SK-N-SH (cell line): Measurements from ENCODE around the gene RASGEF1C. TPM values are rescaled to one million over a fixed set of nuclear protein-coding genes. Genes with fewer than 3 reads are reported as not detected.

Source experiments
- CTCF ChIA-PET: fragments of 300-600, 350-600 bp; formaldehyde crosslinking; extraction: SDS; loops from one replicate; lab custom pipeline; 2021; lab: Yijun Ruan, JAX
- POLR2A ChIA-PET: fragments of 350-600 bp; sonication (Branson Sonifier 250); formaldehyde crosslinking; extraction: SDS; loops from one replicate; lab custom pipeline; 2020; ENCODE audit warnings: antibody characterized with exemption, inconsistent platforms; lab: Yijun Ruan, JAX
- DNase-seq: peaks from one replicate; pipeline ENCODE4 v3.0.0; 2012
- H2AFZ ChIP-seq: fragments of 200-600 bp; sonication (generic); 2 replicates; pipeline ENCODE4 v1.8.1; 2016; ENCODE audit warnings: antibody characterized with exemption, mild to moderate bottlenecking, low read depth
- H3F3A ChIP-seq: fragments of 200-600 bp; sonication (generic); replicated peaks from 2 replicates; pipeline ENCODE3; 2016; ENCODE audit warnings: antibody characterized with exemption, mild to moderate bottlenecking; ENCODE audit not compliant: insufficient read depth
- H3K27ac ChIP-seq, 2 experiments: fragments of 200-500 bp in 1 of 2; fragments of 200-600 bp in 1 of 2; sonication (Bioruptor generic) in 1 of 2; sonication (generic), shearing (Covaris generic) in 1 of 2; 2 replicates each; pipeline versions ENCODE4 v1.5.1 to v1.6.1; 2014 to 2016; ENCODE audit warnings: low read depth in 2 of 2, inconsistent platforms in 1 of 2, low read length in 1 of 2, mild to moderate bottlenecking in 1 of 2, mixed read lengths in 1 of 2
- H3K27me3 ChIP-seq: fragments of 200-600 bp; sonication (generic), shearing (Covaris generic); 2 replicates; pipeline ENCODE4 v1.6.1; 2016; ENCODE audit warnings: mixed run types; ENCODE audit not compliant: insufficient read depth
- H3K36me3 ChIP-seq, 2 experiments: fragments of 200-500 bp in 1 of 2; fragments of 200-600 bp in 1 of 2; sonication (Bioruptor generic) in 1 of 2; sonication (generic) in 1 of 2; replicated peaks in 1 of 2; 2 replicates each; pipeline versions ENCODE3 to v1.5.1; 2014 to 2016; ENCODE audit warnings: low read length in 1 of 2, mild to moderate bottlenecking in 1 of 2; ENCODE audit not compliant: insufficient read depth in 2 of 2, control insufficient read depth in 1 of 2
- H3K4me1 ChIP-seq, 2 experiments: fragments of 200-500 bp in 1 of 2; fragments of 200-600 bp in 1 of 2; sonication (Bioruptor generic) in 1 of 2; sonication (generic), shearing (Covaris generic) in 1 of 2; 2 replicates each; pipeline versions ENCODE4 v1.5.1 to v1.6.1; 2014 to 2016; ENCODE audit warnings: low read depth in 1 of 2, low read length in 1 of 2, mixed run types in 1 of 2; ENCODE audit not compliant: insufficient read depth in 2 of 2, control insufficient read depth in 1 of 2
- H3K4me2 ChIP-seq: fragments of 200-600 bp; sonication (generic), shearing (Covaris generic); 2 replicates; pipeline ENCODE4 v1.6.1; 2017; ENCODE audit warnings: mixed run types
- H3K4me3 ChIP-seq, 2 experiments: fragments of 200-500 bp in 1 of 2; fragments of 200-600 bp in 1 of 2; sonication (Bioruptor generic) in 1 of 2; sonication (generic), shearing (Covaris generic) in 1 of 2; 2 replicates each; pipeline versions ENCODE4 v1.5.1 to v1.8.1; 2014 to 2016; ENCODE audit warnings: low read depth in 2 of 2, inconsistent platforms in 1 of 2, low read length in 1 of 2, mild to moderate bottlenecking in 1 of 2, mixed read lengths in 1 of 2, moderate library complexity in 1 of 2
- H3K79me2 ChIP-seq: fragments of 200-600 bp; sonication (generic); 2 replicates; pipeline ENCODE4 v1.8.1; 2017; ENCODE audit warnings: mild to moderate bottlenecking; ENCODE audit not compliant: insufficient read depth
- H3K9ac ChIP-seq: fragments of 200-600 bp; sonication (generic); 2 replicates; pipeline ENCODE4 v1.6.1; 2017; ENCODE audit warnings: mixed run types
- H3K9me2 ChIP-seq: fragments of 200-600 bp; sonication (generic); 2 replicates; pipeline ENCODE4 v1.6.1; 2017; ENCODE audit warnings: mixed run types
- H3K9me3 ChIP-seq: fragments of 200-600 bp; sonication (generic); 2 replicates; pipeline ENCODE4 v1.6.1; 2017; ENCODE audit warnings: mixed run types, mild to moderate bottlenecking, moderate library complexity
- H4K20me1 ChIP-seq: fragments of 200-600 bp; sonication (generic); 2 replicates; pipeline ENCODE4 v1.6.1; 2017; ENCODE audit warnings: mild to moderate bottlenecking, mixed run types; ENCODE audit not compliant: insufficient read depth
- CTCF ChIP-seq: fragments of 200-600 bp; sonication (generic); IDR thresholded peaks from 2 replicates; pipeline ENCODE4 v1.6.1; 2017; ENCODE audit warnings: antibody characterized with exemption, mild to moderate bottlenecking, moderate library complexity
- EP300 ChIP-seq, 2 experiments: IDR thresholded peaks; 2 replicates each; pipeline versions ENCODE4 v1.4.0 to v1.6.1; 2012; ENCODE audit warnings: borderline replicate concordance in 1 of 2, low read depth in 1 of 2, low read length in 1 of 2
- EZH2phosphoT487 ChIP-seq: fragments of 200-600 bp; sonication (generic); IDR thresholded peaks from 2 replicates; pipeline ENCODE4 v1.6.1; 2017; ENCODE audit warnings: low read depth, mixed run types, mild to moderate bottlenecking, antibody characterized with exemption, moderate library complexity, borderline replicate concordance
- FOSL2 ChIP-seq: IDR thresholded peaks from 2 replicates; pipeline ENCODE4 v1.4.0; 2012; ENCODE audit warnings: low read depth, mild to moderate bottlenecking, moderate library complexity, borderline replicate concordance
- FOXJ3 ChIP-seq: sonication (generic); formaldehyde crosslinking; IDR thresholded peaks from 2 replicates; pipeline ENCODE4 v1.5.1; 2020; ENCODE audit warnings: mild to moderate bottlenecking, missing genetic modification reagents
- FOXM1 ChIP-seq: IDR thresholded peaks from 2 replicates; pipeline ENCODE4 v1.4.0; 2012; ENCODE audit warnings: low read depth, mild to moderate bottlenecking
- GATA2 ChIP-seq: sonication (generic); formaldehyde crosslinking; IDR thresholded peaks from 2 replicates; pipeline ENCODE4 v1.5.0; 2020; ENCODE audit warnings: mild to moderate bottlenecking, missing genetic modification reagents
- IRF3 ChIP-seq: fragments of 150-350 bp; IDR thresholded peaks from 2 replicates; pipeline ENCODE4 v1.6.1; 2016; ENCODE audit warnings: mild to moderate bottlenecking, low read depth, low read length
- JUND ChIP-seq: IDR thresholded peaks from 2 replicates; pipeline ENCODE4 v1.4.0; 2012
- MEF2A ChIP-seq: IDR thresholded peaks from 2 replicates; pipeline ENCODE4 v1.4.0; 2012; ENCODE audit warnings: low read depth, borderline replicate concordance
- MXI1 ChIP-seq: IDR thresholded peaks from 2 replicates; pipeline ENCODE4 v1.6.1; 2012; ENCODE audit warnings: mild to moderate bottlenecking, low read depth, low read length, improper control_type of control experiment
- NRF1 ChIP-seq: IDR thresholded peaks from 2 replicates; pipeline ENCODE4 v1.6.1; 2012; ENCODE audit warnings: low read depth, mild to moderate bottlenecking, low read length
- PBX3 ChIP-seq: IDR thresholded peaks from 2 replicates; pipeline ENCODE4; 2012
- POLR2AphosphoS5 ChIP-seq: IDR thresholded peaks from 2 replicates; pipeline ENCODE4 v1.6.1; 2012; ENCODE audit warnings: low read depth, low read length
- RAD21 ChIP-seq: IDR thresholded peaks from 2 replicates; pipeline ENCODE4 v1.6.1; 2012; ENCODE audit warnings: mild to moderate bottlenecking, low read length
- RCOR1 ChIP-seq: fragments of 150-350 bp; IDR thresholded peaks from 2 replicates; pipeline ENCODE4 v1.6.1; 2017; ENCODE audit warnings: antibody characterized with exemption, low read length
- RFX5 ChIP-seq: IDR thresholded peaks from 2 replicates; pipeline ENCODE4 v1.6.1; 2012; ENCODE audit warnings: mild to moderate bottlenecking, improper control_type of control experiment, low read length
- TAF1 ChIP-seq: IDR thresholded peaks from 2 replicates; pipeline ENCODE4 v1.6.1; 2012; ENCODE audit warnings: low read depth, mild to moderate bottlenecking, low read length, moderate library complexity, borderline replicate concordance
- USF1 ChIP-seq: IDR thresholded peaks from 2 replicates; pipeline ENCODE4 v1.4.0; 2012; ENCODE audit warnings: low read depth, borderline replicate concordance
- USF2 ChIP-seq: fragments of 150-350 bp; IDR thresholded peaks from 2 replicates; pipeline ENCODE4 v1.6.1; 2017; ENCODE audit warnings: antibody characterized with exemption, low read length, low read depth, borderline replicate concordance
- YY1 ChIP-seq: IDR thresholded peaks from 2 replicates; pipeline ENCODE4 v1.4.0; 2012; ENCODE audit warnings: low read depth, mild to moderate bottlenecking
- WGBS: methylation state at CpG from one replicate; pipeline ENCODE4 v1.1.6; 2017; ENCODE audit warnings: low lambda C conversion rate; 5-methylcytosine and 5-hydroxymethylcytosine counted together
- polyA plus RNA-seq, 3 experiments: library from polyadenylated mRNA; depleted of rRNA; stranded (reverse); fragments of >200 nt; gene quantifications; 2 replicates each; pipeline ENCODE4 v1.2.3, GENCODE V29; 2012

RASGEF1C gene
- polyA plus RNA-seq, 1 of the 3 experiments (the other 2 are of a cell fraction), result not detected

GRCh38 chr5:180111273-180112002 is 97.6 kb downstream of the RASGEF1C start:
- WGBS, result 52% methylated on average over 6 of the region's 7 CpGs
- Histone ChIP-seq H3F3A (no peaks in the 10 kb centered on the region), H3K4me3 (no peak overlapping the region), H4K20me1 (no peaks in the 10 kb centered on the region), H3K27me3 (no peaks in the 10 kb centered on the region), H3K9ac (no peak overlapping the region), H3K36me3 (no peaks in the 10 kb centered on the region), H2AFZ (no peak overlapping the region), H3K4me2 (no peak overlapping the region), H3K4me1 (no peaks in the 10 kb centered on the region), H3K27ac (no peak overlapping the region), H3K79me2 (no peaks in the 10 kb centered on the region), H3K9me3 (peaks cover 9% of the 10 kb centered on the region; the same call in 1 of the 2 replicates), H3K9me2 (no peaks in the 10 kb centered on the region)
- ChIA-PET CTCF (interaction anchor here (1.0 kb wide), 1 partner anchor 15 kb away, joined by 3 read pairs; no protein-coding TSS in a partner anchor), POLR2A (no interaction called here)
- no peak for DNase-seq
- TF ChIP-seq FOXJ3 (CRISPR knock-in tag), result no peak
- no peak for TF ChIP-seq JUND
- TF ChIP-seq EP300 (IDR thresholded peaks at IDR 0.05; ENCODE audit: borderline replicate concordance in 1 of 2, low read depth in 1 of 2, low read length in 1 of 2), result no peak

- H4K20me1 ChIP-seq, result no peaks in the 10 kb centered on the region
- no peaks in the 10 kb centered on the region for H3K9me2 ChIP-seq
- no peak overlapping the region for H3K27ac ChIP-seq
- H3K9ac ChIP-seq, result no peak overlapping the region
- H3K4me1 ChIP-seq, result no peaks in the 10 kb centered on the region
- no peak overlapping the region for H3K4me3 ChIP-seq
- no peak overlapping the region for H2AFZ ChIP-seq
- no peaks in the 10 kb centered on the region for H3F3A ChIP-seq
- peaks cover 10% of the 10 kb centered on the region; the same call in 1 of the 2 replicates for H3K9me3 ChIP-seq
- no peaks in the 10 kb centered on the region for H3K79me2 ChIP-seq
- POLR2A ChIA-PET, result no interaction called here
- no peak overlapping the region for H3K4me2 ChIP-seq
- CTCF ChIA-PET, result no interaction called here
- TF ChIP-seq POLR2AphosphoS5 (no peak), MXI1 (no peak), RCOR1 (no peak), USF2 (no peak), PBX3 (no peak), GATA2 (no peak), FOXJ3 (CRISPR knock-in tag) (no peak), CTCF (no peak), FOSL2 (no peak), FOXM1 (no peak), RFX5 (no peak), NRF1 (no peak), JUND (no peak), RAD21 (no peak), USF1 (no peak), MEF2A (no peak), YY1 (no peak), TAF1 (no peak), IRF3 (no peak), EZH2phosphoT487 (no peak)
- 45% methylated on average over 9 of the region's 9 CpGs for WGBS
- no peak for DNase-seq
- no peaks in the 10 kb centered on the region for H3K27me3 ChIP-seq
- H3K36me3 ChIP-seq, result no peaks in the 10 kb centered on the region
These were observed 99.1 kb downstream of the RASGEF1C start for GRCh38 chr5:180109920-180110319.
